Activated naive CD4-positive, alpha-beta T cell treated with Interleukin-2 at 50 U/mL for 16 hours (primary cell): ENCODE data around the gene NOX3.
"Not testable (repeated sequence)": the region's sequence is repeated elsewhere in the genome, so short reads cannot be mapped to it uniquely, and the experiment has no call there.

Experiments used
- DNase-seq: peaks from one replicate; pipeline ENCODE4 v3.0.0-alpha.2; 2020

The NOX3 gene

GRCh38 chr6:155362968-155363632, 92.5 kb downstream of the NOX3 start:
- DNase-seq = not testable (repeated sequence)

GRCh38 chr6:155354167-155354566, 101.5 kb downstream of the NOX3 start:
- no peak for DNase-seq

- no peak for DNase-seq
These were observed 102.8 kb downstream of the NOX3 start for GRCh38 chr6:155352811-155353210.

- DNase-seq = no peak
These were observed 103.6 kb downstream of the NOX3 start for GRCh38 chr6:155352130-155352420.

- no peak for DNase-seq
These were observed 104.1 kb downstream of the NOX3 start for GRCh38 chr6:155351273-155352129.

GRCh38 chr6:155349956-155350355, 105.7 kb downstream of the NOX3 start:
- no peak for DNase-seq

GRCh38 chr6:155349129-155349528, 106.5 kb downstream of the NOX3 start:
- no peak for DNase-seq

GRCh38 chr6:155347800-155348199, 107.8 kb downstream of the NOX3 start:
- DNase-seq = no peak

GRCh38 chr6:155346957-155347356, 108.7 kb downstream of the NOX3 start:
- DNase-seq = no peak
